ENCODE measurements around the gene DPP4.

DNA sequence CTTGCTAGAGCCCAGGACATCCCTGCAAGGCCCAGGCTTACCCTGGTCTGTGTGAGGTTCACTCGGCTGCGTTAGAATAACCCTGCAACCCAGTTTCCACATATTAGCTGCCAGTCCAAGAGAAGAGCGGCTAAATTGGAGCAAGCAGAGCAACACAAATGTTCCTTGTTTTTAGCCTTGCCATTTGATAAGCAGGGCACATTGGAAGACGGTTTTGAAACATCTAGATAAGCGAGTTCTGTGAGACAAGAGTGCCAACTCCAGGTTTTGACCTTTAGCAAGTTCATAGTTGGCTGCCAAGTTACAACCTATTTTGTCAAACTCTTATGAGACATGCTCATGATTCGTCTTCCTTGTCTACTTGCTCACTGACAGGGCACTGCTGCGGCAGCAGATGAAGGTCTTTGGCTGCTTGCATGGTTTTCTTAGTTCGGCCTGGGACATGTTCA, 23.5 kb downstream of the DPP4 start:
- no peak for TF ChIP-seq POLR2A (IDR thresholded peaks at IDR 0.05)
- TF ChIP-seq, protein P1, sequence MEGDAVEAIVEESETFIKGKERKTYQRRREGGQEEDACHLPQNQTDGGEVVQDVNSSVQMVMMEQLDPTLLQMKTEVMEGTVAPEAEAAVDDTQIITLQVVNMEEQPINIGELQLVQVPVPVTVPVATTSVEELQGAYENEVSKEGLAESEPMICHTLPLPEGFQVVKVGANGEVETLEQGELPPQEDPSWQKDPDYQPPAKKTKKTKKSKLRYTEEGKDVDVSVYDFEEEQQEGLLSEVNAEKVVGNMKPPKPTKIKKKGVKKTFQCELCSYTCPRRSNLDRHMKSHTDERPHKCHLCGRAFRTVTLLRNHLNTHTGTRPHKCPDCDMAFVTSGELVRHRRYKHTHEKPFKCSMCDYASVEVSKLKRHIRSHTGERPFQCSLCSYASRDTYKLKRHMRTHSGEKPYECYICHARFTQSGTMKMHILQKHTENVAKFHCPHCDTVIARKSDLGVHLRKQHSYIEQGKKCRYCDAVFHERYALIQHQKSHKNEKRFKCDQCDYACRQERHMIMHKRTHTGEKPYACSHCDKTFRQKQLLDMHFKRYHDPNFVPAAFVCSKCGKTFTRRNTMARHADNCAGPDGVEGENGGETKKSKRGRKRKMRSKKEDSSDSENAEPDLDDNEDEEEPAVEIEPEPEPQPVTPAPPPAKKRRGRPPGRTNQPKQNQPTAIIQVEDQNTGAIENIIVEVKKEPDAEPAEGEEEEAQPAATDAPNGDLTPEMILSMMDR (IDR thresholded peaks at IDR 0.05): no peak
- TF ChIP-seq POLR2AphosphoS5 (IDR thresholded peaks at IDR 0.05): no peak

Data from prostate gland (tissue), 2 donors.